Naive thymus-derived CD4-positive, alpha-beta T cell (primary cell): ENCODE measurements around the gene SLC39A5. TPM values are rescaled to one million over a fixed set of nuclear protein-coding genes. Genes with fewer than 3 reads are reported as not detected.
A peak's percentile ranks its signal among the peaks of the same experiment; 100 is the strongest.
"Not testable (repeated sequence)": the region's sequence is repeated elsewhere in the genome, so short reads cannot be mapped to it uniquely, and the experiment has no call there.

Source experiments
- ATAC-seq: fragments of 150-1000 bp; cut with Tn5 transposase; 2 replicates; pipeline ENCODE4 v1.10.0; 2021; ENCODE audit warnings: mild to moderate bottlenecking, moderate library complexity
- CTCF ChIA-PET: fragments of 350-600 bp; sonication (Branson Sonifier 250); formaldehyde crosslinking; loops from one replicate; lab custom pipeline; 2021; ENCODE audit warnings: antibody characterized with exemption; lab: Charles Lee
- POLR2A ChIA-PET: fragments of 350-600 bp; sonication (Branson Sonifier 250); formaldehyde crosslinking; loops from one replicate; lab custom pipeline; 2021; ENCODE audit warnings: antibody characterized with exemption, inconsistent platforms; lab: Charles Lee
- DNase-seq, 9 donors: peaks; one replicate each; pipeline versions ENCODE4 v3.0.0 to v3.0.0-alpha.2; 2020 to 2022; ENCODE audit warnings: mixed read lengths in 1 of 9
- H3K27ac ChIP-seq: one replicate; pipeline ENCODE4 v1.7.0; 2013; ENCODE audit warnings: mild to moderate bottlenecking, low read depth, low read length, moderate library complexity
- H3K27me3 ChIP-seq, 2 donors: one replicate each; pipeline ENCODE4 v1.7.0; 2013; ENCODE audit warnings: low read length in 2 of 2, mild to moderate bottlenecking in 2 of 2, moderate library complexity in 2 of 2; ENCODE audit not compliant: control insufficient read depth in 2 of 2, insufficient read depth in 2 of 2
- H3K36me3 ChIP-seq, 3 experiments: 1 replicate in 2 of 3; 2 replicates in 1 of 3; pipeline ENCODE4 v1.7.0; 2013; ENCODE audit warnings: low read length in 3 of 3, mild to moderate bottlenecking in 3 of 3, moderate library complexity in 1 of 3; ENCODE audit not compliant: insufficient read depth in 3 of 3, control insufficient read depth in 2 of 3
- H3K4me1 ChIP-seq, 2 donors: one replicate each; pipeline ENCODE4 v1.7.0; 2013; ENCODE audit warnings: low read length in 2 of 2, mild to moderate bottlenecking in 2 of 2, moderate library complexity in 1 of 2; ENCODE audit not compliant: control insufficient read depth in 2 of 2, insufficient read depth in 2 of 2
- H3K4me3 ChIP-seq: 2 replicates; pipeline ENCODE4 v1.7.0; 2013; ENCODE audit warnings: mild to moderate bottlenecking, low read length
- H3K9me3 ChIP-seq, 3 experiments: 1 replicate in 2 of 3; 2 replicates in 1 of 3; pipeline ENCODE4 v1.7.0; 2013; ENCODE audit warnings: low read length in 3 of 3; ENCODE audit not compliant: control insufficient read depth in 2 of 3
- H3K27ac Mint-ChIP-seq, 9 donors: one replicate each; pipeline ENCODE4 v1.8.0; 2020 to 2022; ENCODE audit warnings: mixed read lengths in 9 of 9, mild to moderate bottlenecking in 8 of 9, moderate library complexity in 5 of 9, inconsistent platforms in 2 of 9
- H3K27me3 Mint-ChIP-seq, 5 donors: one replicate each; pipeline ENCODE4 v1.8.0; 2021 to 2022; ENCODE audit warnings: mixed read lengths in 5 of 5, mild to moderate bottlenecking in 1 of 5
- H3K36me3 Mint-ChIP-seq, 5 donors: one replicate each; pipeline ENCODE4 v1.8.0; 2020 to 2022; ENCODE audit warnings: mixed read lengths in 5 of 5, mild to moderate bottlenecking in 3 of 5, inconsistent platforms in 1 of 5
- H3K4me1 Mint-ChIP-seq, 7 donors: one replicate each; pipeline ENCODE4 v1.8.0; 2020 to 2022; ENCODE audit warnings: mixed read lengths in 7 of 7, mild to moderate bottlenecking in 3 of 7, inconsistent platforms in 1 of 7
- H3K4me3 Mint-ChIP-seq, 10 donors: one replicate each; pipeline ENCODE4 v1.8.0; 2020 to 2022; ENCODE audit warnings: mild to moderate bottlenecking in 10 of 10, mixed read lengths in 10 of 10, moderate library complexity in 6 of 10, inconsistent platforms in 2 of 10
- H3K9me3 Mint-ChIP-seq, 11 donors: one replicate each; pipeline ENCODE4 v1.8.0; 2020 to 2022; ENCODE audit warnings: mixed read lengths in 11 of 11, mild to moderate bottlenecking in 4 of 11, inconsistent platforms in 1 of 11, moderate library complexity in 1 of 11
- intact Hi-C, 2 donors: fragments of 100-400 bp; cut with micrococcal nuclease; formaldehyde crosslinking; loops; one replicate each; pipeline ENCODE4 v1.15.1; 2023
- polyA plus RNA-seq, 2 donors: library from polyadenylated mRNA; unstranded; fragments of 300-500 nt; fragmentation: Illumina TruSeq; gene quantifications; one replicate each; pipeline ENCODE4 v1.2.3, GENCODE V29; 2021
- total RNA-seq, 6 experiments: library from RNA in 5 of 6; stranded (reverse) in 5 of 6; gene quantifications; 1 replicate in 5 of 6; 2 replicates in 1 of 6; pipeline ENCODE4 v1.2.3 and lab custom pipeline; 2021 to 2026

Gene SLC39A5
- total and polyA plus RNA-seq, 7 experiments from 2014 or later, result 0.43 to 1.2 (median 0.77) TPM; not detected in 4

DNA sequence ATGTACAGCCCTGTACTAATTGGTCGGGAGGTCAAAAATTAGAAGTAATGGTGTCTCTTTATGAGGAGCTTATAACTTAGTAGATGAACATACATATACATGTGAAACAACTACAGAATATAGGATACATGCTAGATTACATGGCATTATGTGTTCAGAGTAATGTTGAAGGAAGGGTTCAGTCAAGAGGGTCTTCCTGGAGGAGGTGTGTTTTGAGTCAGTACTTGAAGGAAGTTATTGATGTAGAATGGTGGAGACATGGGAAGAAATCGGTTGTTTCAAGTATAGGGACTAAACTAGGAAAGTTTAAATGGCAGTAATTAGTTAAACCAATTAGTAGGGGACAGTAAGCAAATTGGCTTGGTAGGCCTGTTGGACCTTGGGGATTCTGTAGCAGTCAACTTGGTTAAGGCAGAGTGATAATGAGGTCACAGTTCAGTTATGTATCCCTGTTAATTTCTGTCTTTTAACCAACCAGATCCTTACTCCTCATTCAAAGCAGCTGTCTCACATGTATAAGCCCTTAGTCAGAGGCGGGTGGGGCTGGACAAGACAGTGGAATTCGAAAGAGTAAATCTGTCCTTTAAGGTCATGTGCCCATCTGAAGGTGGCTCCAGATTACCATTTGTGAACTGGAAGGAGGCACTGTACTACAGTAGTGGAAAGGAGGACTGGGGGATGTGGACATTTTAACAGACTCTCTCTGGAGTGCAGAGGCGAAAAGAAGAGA, 31.8 kb downstream of the SLC39A5 start:
- Histone ChIP-seq H3K4me3 (no peak overlapping the region), H3K27me3 (no peaks in the 10 kb centered on the region), H3K4me1 (peaks cover 14 to 16% of the 10 kb centered on the region in 2 donors), H3K36me3 (peaks cover 0 to 4% (median 0%) of the 10 kb centered on the region in 3 experiments), H3K9me3 (no peaks in the 10 kb centered on the region), H3K27ac (no peak overlapping the region)
- no peaks in the 10 kb centered on the region for H3K36me3 Mint-ChIP-seq
- ATAC-seq (no peak), DNase-seq (no peak)
- peaks cover 0 to 2% (median 0%) of the 10 kb centered on the region in 5 donors for H3K27me3 Mint-ChIP-seq
- peaks cover 0 to under 1% (median 0%) of the 10 kb centered on the region in 11 donors for H3K9me3 Mint-ChIP-seq
- intact Hi-C loops, result no loop called here
- no peak overlapping the region for H3K4me3 Mint-ChIP-seq
- H3K27ac Mint-ChIP-seq, result no peak overlapping the region
- H3K4me1 Mint-ChIP-seq, result peaks cover 4 to 23% (median 22%) of the 10 kb centered on the region in 7 donors
- ChIA-PET CTCF (no interaction called here), POLR2A (interaction anchor here (1.4 kb wide), 1 partner anchor 9 kb away, joined by 3 read pairs; no protein-coding TSS in a partner anchor)

GRCh38 chr12:56262955-56263354, 33.1 kb downstream of the SLC39A5 start:
- H3K27ac Mint-ChIP-seq, H3K36me3 ChIP-seq, H3K9me3 Mint-ChIP-seq, intact Hi-C loops, DNase-seq, ATAC-seq, H3K4me3 Mint-ChIP-seq, H3K4me3 ChIP-seq, H3K27me3 Mint-ChIP-seq, H3K36me3 Mint-ChIP-seq, H3K9me3 ChIP-seq, H3K27me3 ChIP-seq, H3K27ac ChIP-seq, CTCF ChIA-PET: not testable (repeated sequence)
- POLR2A ChIA-PET, result interaction anchor here (0.7 kb wide), 2 partner anchors 120 to 140 kb away, joined by 3 to 5 read pairs; no protein-coding TSS in a partner anchor
- H3K4me1 Mint-ChIP-seq, result peaks cover 4 to 27% (median 25%) of the 10 kb centered on the region in 7 donors
- peaks cover 6 to 12% of the 10 kb centered on the region in 2 donors for H3K4me1 ChIP-seq

DNA sequence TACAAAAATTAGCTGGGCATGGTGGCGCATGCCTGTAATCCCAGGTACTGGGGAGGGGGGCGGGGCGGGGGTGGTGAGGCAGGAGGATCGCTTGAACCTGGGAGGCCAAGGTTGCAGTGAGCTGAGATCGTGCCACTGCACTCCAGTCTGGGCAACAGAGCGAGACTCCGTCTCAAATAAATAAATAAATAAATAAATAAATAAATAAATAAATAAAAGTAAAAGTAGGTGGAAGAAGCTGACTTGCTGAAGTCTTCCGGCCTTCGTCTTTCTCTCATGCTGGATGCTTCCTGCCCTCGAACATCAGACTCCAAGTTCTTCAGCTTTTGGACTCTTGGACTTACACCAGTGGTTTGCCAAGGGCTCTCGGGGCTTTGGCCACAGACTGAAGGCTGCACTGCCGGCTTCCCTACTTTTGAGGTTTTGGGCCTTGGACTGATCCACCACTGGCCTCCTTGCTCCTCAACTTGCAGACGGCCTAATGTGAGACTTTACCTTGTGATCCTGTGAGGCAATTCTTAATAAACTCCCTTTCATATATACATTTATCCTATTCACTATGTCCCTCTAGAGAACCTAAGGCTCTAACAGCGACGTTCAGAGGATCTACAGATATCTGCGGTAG, 36.3 kb downstream of the SLC39A5 start:
- POLR2A ChIA-PET, result interaction anchor here (0.7 to 2.0 kb wide), 12 partner anchors 8 to 198 kb away, joined by 3 to 16 read pairs (median 4); partner anchors contain the start of genes ANKRD52, IL23A, RNF41 and RPL41
- not testable (repeated sequence) for H3K4me1 ChIP-seq, H3K36me3 Mint-ChIP-seq, ATAC-seq, H3K9me3 Mint-ChIP-seq, DNase-seq, H3K27me3 Mint-ChIP-seq, H3K9me3 ChIP-seq, H3K27me3 ChIP-seq, H3K36me3 ChIP-seq
- intact Hi-C loops, result loop anchor here (1.0 to 5.0 kb wide), 11 partner anchors 8 to 1166 kb away; partner anchors contain the start of genes ZC3H10 (in 2 of the 2), ANKRD52 (in 1 of the 2), CS (in 1 of the 2) and INHBC (in 1 of the 2)
- CTCF ChIA-PET, result interaction anchor here (0.8 to 1.9 kb wide), 7 partner anchors 8 to 445 kb away, joined by 3 to 6 read pairs (median 4); partner anchors contain the start of genes ANKRD52, RNF41, SMARCC2 and ZC3H10
- peak overlapping the region; percentile 88 for H3K4me3 ChIP-seq
- Mint-ChIP-seq H3K4me3 (peak overlapping the region; percentile 83 to 100 (median 96)), H3K27ac (peak overlapping the region; percentile 89 to 97 (median 94)), H3K4me1 (peaks cover 0 to 22% (median 20%) of the 10 kb centered on the region in 7 donors)
- H3K27ac ChIP-seq, result peak overlapping the region; percentile 94

DNA sequence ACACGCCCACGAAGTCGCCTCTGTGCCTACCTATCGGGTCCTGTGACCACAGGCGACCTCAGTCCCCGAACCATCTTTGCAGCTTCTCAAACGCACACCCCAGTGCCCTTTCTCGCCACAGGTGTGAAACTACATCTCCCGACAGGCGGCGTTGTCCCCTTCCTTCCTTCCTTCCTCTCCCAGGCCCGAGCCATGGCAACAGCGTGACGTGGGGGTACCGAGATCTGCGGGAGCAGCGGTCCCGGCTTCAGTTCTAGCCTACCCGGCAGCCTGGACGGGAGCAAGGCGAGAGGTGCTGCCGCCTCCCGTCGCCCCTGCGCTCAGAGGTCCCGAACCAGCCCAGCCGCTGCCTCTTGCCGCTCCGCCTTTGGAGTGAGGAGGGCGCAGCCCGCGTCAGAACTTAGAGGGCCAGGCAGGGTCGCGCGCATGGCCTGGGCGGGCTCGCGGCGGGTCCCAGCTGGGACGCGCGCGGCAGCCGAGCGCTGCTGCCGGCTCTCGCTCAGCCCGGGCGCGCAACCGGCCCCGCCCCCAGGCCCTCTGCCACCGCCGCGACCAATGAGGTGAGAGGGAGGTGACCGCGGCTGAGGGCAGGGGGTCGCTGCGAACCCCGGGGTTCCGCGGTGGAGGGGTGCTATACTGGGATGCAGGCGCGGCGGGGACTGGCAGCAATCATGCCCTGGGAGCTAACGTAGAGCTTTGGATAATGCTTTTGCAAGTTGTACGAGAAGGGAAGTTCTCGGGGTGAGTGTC, 37.0 kb downstream of the SLC39A5 start, which contains the start of gene COQ10A:
COQ10A (plus strand) TSS at position 250 of the 750 bp plus-strand sequence; CDS start at position 427, 177 bp downstream.
- intact Hi-C loops, result loop anchor here (1.0 to 5.0 kb wide), 12 partner anchors 9 to 1165 kb away; partner anchors contain the start of genes ANKRD52 (in 2 of the 2), CS (in 2 of the 2), STAT2 (in 2 of the 2) and ZC3H10 (in 2 of the 2)
- Mint-ChIP-seq H3K27ac (peak within 1 kb of the TSS; percentile 89 to 97 (median 94)), H3K36me3 (peaks cover 0 to 8% (median 2%) of the 10 kb centered on the region in 5 donors), H3K27me3 (peaks cover 0 to 2% (median 0%) of the 10 kb centered on the region in 5 donors), H3K4me1 (peaks cover 0 to 22% (median 20%) of the 10 kb centered on the region in 7 donors), H3K9me3 (peaks cover 0 to 2% (median 0%) of the 10 kb centered on the region in 11 donors), H3K4me3 (peak within 1 kb of the TSS; percentile 83 to 100 (median 96))
- Histone ChIP-seq H3K27ac (peak within 1 kb of the TSS; percentile 94), H3K27me3 (no peaks in the 10 kb centered on the region), H3K9me3 (no peaks in the 10 kb centered on the region), H3K36me3 (peaks cover 0 to 7% (median 0%) of the 10 kb centered on the region in 3 experiments), H3K4me3 (peak within 1 kb of the TSS; percentile 88), H3K4me1 (peaks cover 0 to 8% of the 10 kb centered on the region in 2 donors)
- ChIA-PET POLR2A (interaction anchor here (0.7 to 2.0 kb wide), 16 partner anchors 9 to 202 kb away, joined by 3 to 16 read pairs (median 4); partner anchors contain the start of genes ANKRD52, IL23A, RNF41 and RPL41), CTCF (interaction anchor here (0.6 to 2.3 kb wide), 11 partner anchors 9 to 197 kb away, joined by 3 to 6 read pairs (median 4); partner anchors contain the start of genes ANKRD52, RNF41, SMARCC2 and TIMELESS)
- ATAC-seq (peak; percentile 93), DNase-seq (peak; percentile 78 to 92 (median 89))

DNA sequence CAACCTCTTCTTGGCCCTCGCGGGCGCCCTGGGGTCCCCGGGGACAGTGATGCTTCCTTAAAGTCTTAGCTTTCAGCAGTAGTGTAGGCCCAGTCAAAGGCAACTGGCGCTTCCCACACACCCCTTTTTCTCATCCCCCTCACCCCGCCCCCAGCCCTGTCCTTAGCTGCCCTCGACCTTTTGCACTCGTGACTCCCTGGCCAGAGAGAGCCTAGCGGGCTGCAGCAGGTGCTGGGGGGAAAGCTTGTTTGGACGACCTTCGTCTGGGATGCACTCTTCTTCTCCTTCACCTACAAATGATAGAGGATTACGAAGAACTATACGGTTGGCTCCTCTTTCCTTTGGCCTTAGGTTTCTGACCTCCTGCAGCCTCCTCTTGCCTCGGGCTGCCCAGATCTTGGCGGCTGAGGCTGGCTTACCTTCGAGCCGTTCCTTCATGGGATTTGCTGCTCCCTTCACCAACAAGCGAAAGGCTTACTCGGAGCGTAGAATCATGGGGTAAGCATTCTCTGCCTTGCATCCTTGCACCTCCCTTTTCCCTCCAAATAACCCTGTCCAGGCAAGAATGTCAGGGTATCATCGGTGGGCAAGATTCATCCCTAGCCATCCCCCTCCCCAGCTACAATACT, 37.7 kb downstream of the SLC39A5 start:
- ATAC-seq (no peak), DNase-seq (no peak)
- peaks cover 0 to 8% of the 10 kb centered on the region in 2 donors for H3K4me1 ChIP-seq
- peaks cover 0 to 11% (median 0%) of the 10 kb centered on the region in 3 experiments for H3K36me3 ChIP-seq
- H3K27ac ChIP-seq, result peak overlapping the region; percentile 94
- H3K4me1 Mint-ChIP-seq, result peaks cover 0 to 22% (median 20%) of the 10 kb centered on the region in 7 donors
- H3K9me3 Mint-ChIP-seq, result peaks cover 0 to 2% (median 0%) of the 10 kb centered on the region in 11 donors
- no peaks in the 10 kb centered on the region for H3K9me3 ChIP-seq
- no peaks in the 10 kb centered on the region for H3K27me3 ChIP-seq
- no peaks in the 10 kb centered on the region for H3K27me3 Mint-ChIP-seq
- intact Hi-C loops, result loop anchor here (1.0 to 5.0 kb wide), 8 partner anchors 9 to 1165 kb away; partner anchors contain the start of genes ZC3H10 (in 2 of the 2), ANKRD52 (in 1 of the 2), CS (in 1 of the 2) and INHBC (in 1 of the 2)
- peak overlapping the region; percentile 88 for H3K4me3 ChIP-seq
- H3K36me3 Mint-ChIP-seq, result peaks cover 0 to 15% (median 2%) of the 10 kb centered on the region in 5 donors
- peak overlapping the region; percentile 75 to 97 (median 84) for H3K27ac Mint-ChIP-seq
- POLR2A ChIA-PET, result interaction anchor here (1.0 to 2.0 kb wide), 11 partner anchors 9 to 201 kb away, joined by 3 to 16 read pairs (median 5); partner anchors contain the start of genes ANKRD52, RNF41, SPRYD4 and ZC3H10
- CTCF ChIA-PET, result interaction anchor here (0.6 to 2.3 kb wide), 8 partner anchors 11 to 196 kb away, joined by 3 to 6 read pairs (median 4); partner anchors contain the start of genes SMARCC2 and TIMELESS
- H3K4me3 Mint-ChIP-seq, result peak overlapping the region; percentile 80 to 100 (median 92)
